NCI-H345 treated with DMSO at 0.1 percent for 48 hours (cell line): ENCODE measurements around the gene KTN1.

Source experiments
- DNase-seq: peaks from one replicate; lab custom pipeline; 2025; ENCODE audit not compliant: unreplicated experiment; lab: John Stamatoyannopoulos, UW

The KTN1 gene

GRCh38 chr14:55571125-55571889 is 8.7 kb upstream of the KTN1 start:
- DNase-seq, result no peak

- peak; percentile 85 for DNase-seq
Observed at GRCh38 chr14:55572578-55572977, 7.4 kb upstream of the KTN1 start.

DNA sequence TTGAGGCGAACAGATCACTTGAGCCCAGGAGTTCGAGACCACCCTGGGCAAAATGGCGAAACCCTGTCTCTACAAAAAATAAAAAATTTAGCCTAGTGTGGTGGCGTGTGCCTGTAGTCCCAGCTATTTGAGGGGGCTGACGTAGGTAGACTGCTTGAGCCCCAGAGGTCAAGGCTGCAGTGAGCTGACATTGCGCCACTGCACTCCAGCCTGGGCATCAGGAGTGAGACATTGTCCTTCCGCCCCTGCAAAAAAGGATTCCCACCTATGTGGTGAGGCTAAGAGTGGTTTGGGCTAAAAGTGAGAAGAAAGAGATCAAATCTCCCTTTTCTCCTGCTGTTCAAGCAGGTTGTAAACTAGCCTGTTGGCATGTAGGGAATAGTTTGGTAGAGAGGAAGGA is 5.0 kb upstream of the KTN1 start:
- no peak for DNase-seq

- DNase-seq, result no peak
Observed at GRCh38 chr14:55577229-55577628, 2.8 kb upstream of the KTN1 start.

DNA sequence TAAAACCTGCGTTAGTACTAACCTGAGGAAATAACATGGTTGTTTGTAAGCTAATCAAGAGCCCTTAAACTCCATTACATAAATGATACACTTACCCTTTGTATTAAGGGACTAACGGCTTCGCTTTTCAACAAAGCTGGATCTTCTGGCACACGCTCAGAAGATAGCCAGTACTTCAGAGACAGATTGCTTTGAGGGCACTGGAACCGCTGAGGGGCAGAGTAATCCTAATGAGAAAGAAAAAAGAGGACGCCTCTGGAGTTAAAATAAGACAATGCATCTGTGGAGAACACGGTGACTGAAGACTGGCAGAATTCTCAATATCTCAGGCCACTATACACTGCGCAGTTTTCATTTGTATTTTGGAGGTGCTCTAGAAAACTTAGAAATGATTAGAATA is 1.5 kb upstream of the KTN1 start:
- DNase-seq, result no peak

GRCh38 chr14:55580470-55581341 is 699 bp downstream of the KTN1 start:
- DNase-seq, result no peak

- no peak for DNase-seq
Observed at GRCh38 chr14:55581342-55581771, 1.4 kb downstream of the KTN1 start.

- DNase-seq, result no peak
Observed at GRCh38 chr14:55582746-55583145, 2.7 kb downstream of the KTN1 start.

DNA sequence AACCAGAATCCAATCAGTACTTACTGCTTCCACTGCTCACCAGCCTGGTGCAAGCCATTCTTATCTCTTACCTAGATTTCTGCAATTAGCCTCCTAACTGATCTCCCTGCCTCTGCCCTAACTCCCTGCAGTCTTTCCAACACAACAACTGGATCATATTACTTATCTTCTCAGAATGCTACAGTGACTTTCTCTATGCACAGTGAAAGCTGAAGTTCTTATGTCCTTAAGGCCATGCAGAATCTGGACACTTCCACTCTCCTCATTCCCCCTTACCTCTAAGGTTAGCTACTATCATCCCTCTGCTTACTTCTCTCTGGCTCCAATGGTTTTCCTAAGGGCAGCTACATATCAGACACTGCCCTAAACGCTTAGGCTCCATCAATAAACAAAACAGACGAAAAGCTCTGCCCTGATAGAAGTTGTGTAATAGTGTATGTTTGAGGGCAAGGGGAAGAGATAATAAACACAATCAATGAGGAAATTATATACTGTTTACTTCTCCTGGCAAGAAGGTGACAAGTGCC is 4.0 kb downstream of the KTN1 start:
- DNase-seq, result no peak

DNA sequence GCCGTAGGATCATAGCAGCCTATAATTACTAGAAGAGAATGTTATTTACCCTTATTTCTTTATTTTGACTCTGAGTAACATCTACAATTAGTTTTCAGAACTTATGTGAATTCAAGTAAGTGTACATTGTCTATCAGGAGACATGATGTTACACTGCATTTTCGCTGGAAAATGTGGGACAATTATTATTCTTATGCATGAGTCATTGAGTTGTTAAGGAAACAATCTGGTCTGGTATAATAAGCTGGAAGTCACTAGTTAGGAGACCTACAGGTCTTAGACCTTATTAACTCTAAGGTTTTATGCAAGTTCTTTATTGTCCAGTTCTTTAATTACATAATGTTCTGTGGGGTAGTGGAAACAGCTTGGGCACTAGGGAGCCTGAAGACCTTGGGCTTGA is 5.8 kb downstream of the KTN1 start:
- DNase-seq, result no peak

GRCh38 chr14:55586411-55586810 is 6.4 kb downstream of the KTN1 start:
- no peak for DNase-seq

- no peak for DNase-seq
Observed at GRCh38 chr14:55587847-55588246, 7.8 kb downstream of the KTN1 start.

DNA sequence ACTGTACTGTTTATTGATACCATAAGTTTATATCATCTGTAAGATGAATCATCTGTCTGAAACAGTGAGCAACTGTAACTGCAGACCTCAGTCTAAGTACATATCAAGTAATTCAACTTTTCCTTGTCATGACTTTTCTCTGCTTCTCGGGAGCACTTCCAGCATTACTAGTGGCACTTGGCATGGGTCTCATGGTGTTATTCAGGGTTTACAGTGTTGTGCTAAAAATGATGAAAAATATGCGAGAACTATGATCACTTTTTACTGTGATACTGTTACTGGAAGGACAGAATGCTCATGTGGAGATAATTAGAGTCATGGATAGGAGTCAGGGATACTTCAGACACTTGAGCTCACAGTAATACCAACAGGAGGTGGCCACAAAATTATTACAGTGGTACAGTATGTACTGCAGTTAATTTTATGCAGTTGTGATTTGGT is 8.3 kb downstream of the KTN1 start:
- no peak for DNase-seq

DNA sequence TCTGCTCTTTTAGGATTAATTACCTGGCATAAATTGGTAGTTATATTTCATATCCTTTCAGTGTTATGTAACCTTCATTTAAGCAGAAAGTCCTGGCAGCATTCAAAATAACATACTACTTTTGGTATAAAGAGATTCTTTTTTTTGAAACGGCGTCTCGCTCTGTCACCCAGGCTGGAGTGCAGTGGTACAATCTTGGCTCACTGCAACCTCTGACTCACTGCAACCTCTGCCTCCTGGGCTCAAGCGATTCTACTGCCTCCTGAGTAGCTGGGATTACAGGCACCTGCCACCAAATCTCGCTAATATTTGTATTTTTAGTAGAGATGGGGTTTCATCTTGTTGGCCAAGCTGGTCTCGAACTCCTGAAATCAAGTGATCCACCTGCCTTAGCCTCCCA is 9.2 kb downstream of the KTN1 start:
- no peak for DNase-seq

- DNase-seq, result no peak
Observed at GRCh38 chr14:55592436-55592835, 12.4 kb downstream of the KTN1 start.

DNA sequence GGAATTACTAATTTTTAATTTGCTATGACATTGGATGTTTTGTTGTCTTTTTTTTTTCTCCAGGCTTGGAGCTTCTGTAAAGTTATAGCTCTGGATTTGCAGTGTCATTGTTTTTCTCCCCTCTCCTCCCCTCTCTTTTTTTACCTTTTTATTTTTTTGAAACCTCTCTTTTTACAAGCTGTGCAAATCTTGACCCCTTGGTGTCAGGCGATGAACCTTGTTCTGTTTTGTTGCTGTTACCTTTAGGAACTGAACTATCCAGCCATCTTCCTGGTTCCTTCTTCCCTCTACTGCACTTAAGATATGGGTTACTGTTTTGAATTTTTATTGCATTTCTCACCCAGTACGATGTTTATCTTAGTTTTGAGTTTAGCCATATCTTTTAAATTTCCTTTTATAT is 13.7 kb downstream of the KTN1 start:
- DNase-seq, result no peak

- DNase-seq, result no peak
Observed at GRCh38 chr14:55599250-55599879, 19.4 kb downstream of the KTN1 start.

GRCh38 chr14:55600784-55601561 is 21.0 kb downstream of the KTN1 start:
- no peak for DNase-seq

DNA sequence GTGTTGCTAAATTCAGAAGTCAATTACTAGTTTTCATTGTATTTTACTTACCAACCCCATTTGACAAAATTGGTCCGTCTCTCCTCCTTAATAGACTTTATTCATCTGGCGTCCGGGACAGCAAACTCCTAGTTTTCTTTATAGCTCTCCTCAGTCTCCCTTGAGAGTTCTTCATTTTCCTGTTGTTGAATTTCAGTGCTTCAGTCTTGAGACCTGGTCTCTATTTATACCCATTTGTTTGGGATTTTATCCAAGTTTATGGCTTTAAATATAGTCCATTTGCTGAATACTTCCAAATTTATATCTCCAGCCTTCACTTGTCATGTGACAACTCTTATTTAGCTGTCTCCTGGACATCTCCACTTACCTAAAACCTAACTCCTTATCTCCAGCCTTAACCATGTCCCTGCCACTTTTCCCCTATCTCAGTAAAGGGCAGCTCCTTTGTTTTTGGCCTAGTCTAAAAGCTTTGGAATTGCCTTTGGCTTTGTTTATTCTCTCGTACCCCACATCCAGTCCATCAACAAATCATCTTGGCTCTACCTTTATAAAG is 23.5 kb downstream of the KTN1 start:
- no peak for DNase-seq

DNA sequence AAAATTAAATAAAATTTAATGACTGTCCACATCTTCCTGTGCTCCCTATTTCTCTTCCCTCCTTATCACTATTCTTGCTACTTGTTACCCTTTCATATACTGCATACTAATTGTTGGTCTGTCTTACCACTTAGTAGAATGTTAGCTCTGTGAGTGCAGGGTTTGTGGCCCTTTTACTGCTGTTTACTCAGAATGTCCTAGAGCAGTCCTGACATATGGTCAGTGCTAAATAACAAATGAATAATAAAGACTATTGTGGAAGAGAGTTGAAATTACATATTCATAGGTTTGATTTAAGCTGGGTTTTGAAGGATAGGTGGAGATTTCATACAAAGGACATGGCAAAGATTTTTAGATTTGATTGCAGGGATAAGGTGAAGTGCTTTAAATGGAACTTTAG is 24.5 kb downstream of the KTN1 start:
- no peak for DNase-seq
